Measurements from ENCODE around the gene SOX18.
A peak's percentile ranks its signal among the peaks of the same experiment; 100 is the strongest.

Gene SOX18

DNA sequence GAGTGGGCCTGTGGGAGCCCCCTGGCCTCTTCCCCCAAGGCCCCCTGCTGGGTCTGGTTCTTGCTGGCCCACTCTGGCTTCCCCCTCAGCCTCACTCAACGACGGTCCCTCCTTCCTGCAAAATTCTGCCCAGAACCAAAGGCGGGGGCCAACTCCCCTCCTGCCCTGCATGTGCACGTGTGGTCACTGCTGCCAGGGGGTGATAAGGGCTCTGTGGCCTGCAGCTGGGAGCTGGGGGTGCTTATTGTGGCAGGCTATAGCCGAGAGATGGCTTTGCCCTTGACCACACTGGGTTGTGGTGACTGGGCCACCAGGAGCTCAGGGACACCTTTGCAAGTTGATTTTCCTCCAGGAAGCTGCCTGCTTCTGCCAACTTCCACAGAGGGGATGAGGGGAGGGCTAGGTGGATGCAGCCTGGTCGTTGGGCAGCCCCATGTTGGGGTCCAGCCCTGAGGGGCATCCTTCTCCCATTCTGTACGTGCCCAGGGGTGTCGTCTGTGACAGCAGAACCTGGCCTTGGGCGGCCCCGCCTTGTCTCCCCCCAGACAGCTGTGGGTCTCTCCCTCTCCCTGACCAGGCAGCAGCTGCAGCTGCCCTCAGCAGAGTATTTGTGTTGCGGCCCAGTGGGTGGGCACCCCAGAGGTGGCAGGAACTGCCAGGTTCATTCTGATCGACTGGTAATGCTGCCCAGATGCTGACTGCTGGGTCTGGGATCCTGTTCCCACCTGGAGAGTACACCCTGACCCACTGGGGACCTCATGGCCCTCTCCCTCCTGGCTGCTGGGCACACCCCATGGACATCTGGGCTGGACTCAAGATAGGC is 19.2 kb upstream of the SOX18 start:
- H3K4me3 ChIP-seq: no peak overlapping the region
- peak overlapping the region in 4 of 11 experiments; percentile 14 to 54 (median 23); a peak in 6 of 22 replicates for H3K9ac ChIP-seq
- H3K36me3 ChIP-seq: peaks cover 4 to 21% (median 16%) of the 10 kb centered on the region in 11 experiments
- no peaks in the 10 kb centered on the region for H3K9me3 ChIP-seq (replicated peaks in 1 of 11)
- H3K27ac ChIP-seq: no peak overlapping the region
- TF ChIP-seq Cebpa-rat (IDR thresholded peaks at IDR 0.05): no peak
- H4K20me1 ChIP-seq: peaks cover 28 to 76% (median 46%) of the 10 kb centered on the region in 11 experiments; a peak in 20 of 22 replicates
- peak overlapping the region; percentile 35 to 100 (median 99); a peak in 21 of 22 replicates for H3K4me2 ChIP-seq
- no peaks in the 10 kb centered on the region for H3K27me3 ChIP-seq
- H3K4me1 ChIP-seq: peaks cover 80 to 100% (median 99%) of the 10 kb centered on the region in 10 experiments

DNA sequence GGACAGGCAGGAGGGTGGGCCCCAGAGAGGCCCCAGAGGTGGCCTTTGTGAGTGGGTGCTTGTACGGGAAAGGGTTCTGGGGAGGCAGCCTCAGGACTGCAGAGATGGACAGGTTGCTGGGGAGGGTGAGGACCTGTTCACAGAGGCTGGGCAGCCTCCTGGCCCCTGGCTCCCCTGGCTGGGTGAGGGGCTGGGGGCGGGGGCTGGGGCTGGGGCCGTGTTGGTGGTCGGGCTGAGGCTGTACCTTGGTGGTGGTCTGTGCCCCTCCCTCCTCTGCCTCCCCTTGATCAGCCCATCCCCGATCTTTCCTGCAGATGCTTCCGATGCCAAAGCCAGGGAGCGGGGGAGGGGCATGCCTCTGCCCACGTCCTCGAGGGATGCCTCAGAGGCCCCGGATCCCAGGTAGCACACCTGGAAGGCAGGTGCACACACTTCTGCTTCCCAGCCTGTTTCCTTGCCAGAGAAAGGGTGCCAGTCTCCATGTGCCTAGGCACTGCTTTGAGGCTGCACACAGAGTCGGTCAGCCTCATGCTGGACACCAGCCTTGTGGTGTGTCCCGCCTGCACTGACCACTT is 18.4 kb upstream of the SOX18 start:
- peaks cover 21 to 68% (median 38%) of the 10 kb centered on the region in 11 experiments; a peak in 20 of 22 replicates for H4K20me1 ChIP-seq
- H3K4me1 ChIP-seq: peaks cover 73 to 96% (median 94%) of the 10 kb centered on the region in 10 experiments

DNA sequence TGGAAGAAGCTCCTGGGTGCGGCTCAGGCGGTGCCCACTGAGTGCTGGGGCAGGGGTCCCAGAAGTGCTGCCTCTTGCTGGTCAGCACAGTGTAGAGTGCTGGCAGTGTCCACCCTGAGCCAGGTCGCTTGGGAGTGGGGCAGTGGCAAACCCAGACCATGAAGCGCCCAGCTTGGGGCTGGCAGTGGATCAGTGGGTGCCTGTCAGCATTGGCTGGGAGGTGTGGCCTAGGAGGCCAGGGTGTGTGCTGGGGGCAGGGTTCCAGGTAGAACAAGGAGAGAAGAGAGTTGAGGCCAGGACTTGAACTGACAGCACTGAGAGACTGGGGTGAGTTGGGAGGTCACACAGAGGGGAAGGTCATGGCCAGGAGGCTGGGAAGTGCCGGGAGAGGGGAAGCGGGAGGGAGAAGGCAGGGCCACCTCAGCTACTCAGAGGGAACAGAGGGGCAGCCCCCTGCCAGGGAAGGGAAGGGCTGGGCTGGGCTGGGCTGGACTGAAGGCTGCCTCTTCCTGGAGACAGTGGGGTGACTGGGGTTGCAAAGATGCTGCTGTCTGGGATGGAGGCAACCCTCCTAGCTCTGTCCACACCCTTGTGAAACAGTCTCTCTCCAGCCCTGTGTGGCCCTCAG is 17.7 kb upstream of the SOX18 start:
- Histone ChIP-seq H3K4me2 (peak overlapping the region; percentile 68 to 100 (median 98)), H3K4me1 (peaks cover 72 to 95% (median 94%) of the 10 kb centered on the region in 10 experiments)

More for the DNA sequence above, 18.4 kb upstream of the SOX18 start:
- Histone ChIP-seq H3K9ac (peak overlapping the region in 2 of 11 experiments; percentile 38 to 54; a peak in 3 of 22 replicates), H3K27me3 (no peaks in the 10 kb centered on the region), H3K4me3 (no peak overlapping the region), H3K9me3 (replicated peaks in 1 of 11) (no peaks in the 10 kb centered on the region), H3K27ac (no peak overlapping the region), H3K4me2 (peak overlapping the region; percentile 68 to 100 (median 99); a peak in 21 of 22 replicates), H3K36me3 (peaks cover 0 to 13% (median 8%) of the 10 kb centered on the region in 11 experiments; a peak in 18 of 22 replicates)
- TF ChIP-seq Cebpa-rat (IDR thresholded peaks at IDR 0.05): no peak

DNA sequence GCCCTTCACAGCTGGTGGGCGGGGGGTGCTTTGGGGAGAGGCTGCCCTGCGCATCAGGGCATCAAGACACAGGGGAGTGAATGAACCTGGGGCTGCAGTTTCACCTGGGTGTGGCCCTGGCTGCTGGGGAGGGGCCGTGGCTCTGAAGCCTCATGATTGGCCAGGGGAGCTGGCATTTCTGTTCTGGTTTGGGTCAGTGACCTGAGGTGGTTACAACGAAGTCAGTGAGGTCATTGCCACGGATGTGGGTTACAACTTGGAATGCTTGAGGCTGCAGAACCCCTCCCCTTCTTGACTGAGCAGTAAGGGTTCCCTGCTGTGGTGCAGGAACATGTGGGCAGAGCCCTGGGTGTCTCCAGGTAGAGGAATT is 16.5 kb upstream of the SOX18 start:
- peaks cover 62 to 86% (median 84%) of the 10 kb centered on the region in 10 experiments for H3K4me1 ChIP-seq
- no peaks in the 10 kb centered on the region for H3K27me3 ChIP-seq
- peaks cover 4 to 50% (median 21%) of the 10 kb centered on the region in 11 experiments; a peak in 14 of 22 replicates for H4K20me1 ChIP-seq
- no peaks in the 10 kb centered on the region for H3K36me3 ChIP-seq
- H3K9ac ChIP-seq: peak overlapping the region in 7 of 11 experiments; percentile 19 to 61 (median 30); a peak in 10 of 22 replicates
- H3K9me3 ChIP-seq (replicated peaks in 1 of 11): no peaks in the 10 kb centered on the region
- peak overlapping the region; percentile 68 to 100 (median 98) for H3K4me2 ChIP-seq
- 0 out of 20 replicates have a peak overlapping the region, but pooled peaks of 1 of the 10 experiments have one; percentile 5 for H3K4me3 ChIP-seq
- H3K27ac ChIP-seq: peak overlapping the region in 8 of 11 experiments; percentile 3 to 71 (median 48); a peak in 13 of 22 replicates
- TF ChIP-seq Cebpa-rat (IDR thresholded peaks at IDR 0.05): no peak

More for the DNA sequence above, 17.7 kb upstream of the SOX18 start:
- Histone ChIP-seq H3K27me3 (no peaks in the 10 kb centered on the region), H3K9ac (peak overlapping the region in 2 of 11 experiments; percentile 7 to 38; a peak in 2 of 22 replicates), H4K20me1 (peaks cover 14 to 61% (median 31%) of the 10 kb centered on the region in 11 experiments; a peak in 20 of 22 replicates), H3K36me3 (peaks cover 0 to 6% (median 3%) of the 10 kb centered on the region in 11 experiments; a peak in 12 of 22 replicates), H3K4me3 (no peak overlapping the region), H3K27ac (0 out of 22 replicates have a peak overlapping the region, but pooled peaks of 1 of the 11 experiments have one; percentile 3), H3K9me3 (replicated peaks in 1 of 11) (no peaks in the 10 kb centered on the region)
- TF ChIP-seq Cebpa-rat (IDR thresholded peaks at IDR 0.05): no peak

DNA sequence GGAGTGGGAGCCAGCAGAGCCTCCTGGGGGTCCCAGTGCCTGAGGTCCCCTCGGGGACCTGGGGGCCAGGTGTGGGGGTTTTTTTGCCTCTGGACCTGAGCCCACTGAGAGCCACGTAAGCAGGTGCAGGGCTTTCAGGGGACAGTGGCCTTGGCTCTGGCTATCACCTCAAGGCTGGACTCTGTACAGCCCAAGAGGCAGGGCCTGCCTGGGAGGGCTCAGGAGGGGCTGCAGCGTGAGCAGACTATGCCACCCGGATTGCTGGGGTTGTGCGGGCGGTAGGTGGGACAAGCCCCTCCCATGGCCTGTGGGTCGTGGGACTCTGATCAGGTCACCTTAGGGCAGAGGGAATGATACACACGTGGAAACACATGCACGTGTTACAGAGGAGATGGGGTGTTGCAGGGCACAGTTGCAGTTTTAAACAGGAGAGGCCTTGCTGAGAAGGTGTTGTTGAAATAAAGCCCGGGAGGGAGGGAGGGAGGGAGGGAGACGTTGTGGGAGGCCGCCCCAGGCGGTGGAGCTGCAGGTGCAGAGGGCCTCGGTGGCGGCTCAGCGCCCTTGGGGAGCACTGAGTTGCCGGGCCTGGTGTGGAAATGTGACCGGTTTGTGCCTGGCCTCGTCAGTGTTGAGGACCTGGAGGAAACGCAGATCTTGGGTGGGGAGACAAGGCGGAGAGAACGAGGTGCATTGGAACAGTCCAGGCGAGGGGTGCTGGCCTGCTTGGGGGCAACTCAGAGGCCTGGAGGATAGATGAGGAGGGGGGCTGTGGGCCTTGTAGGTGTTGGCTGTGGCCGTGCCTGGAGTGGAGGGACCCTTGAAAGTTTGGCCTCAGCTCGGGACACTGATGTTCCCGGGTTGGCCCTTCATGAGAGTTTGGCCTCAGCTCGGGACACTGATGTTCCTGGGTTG is 15.9 kb upstream of the SOX18 start:
- Histone ChIP-seq H4K20me1 (peaks cover 4 to 43% (median 18%) of the 10 kb centered on the region in 11 experiments; a peak in 14 of 22 replicates), H3K36me3 (no peaks in the 10 kb centered on the region), H3K4me2 (peak overlapping the region; percentile 68 to 100 (median 98)), H3K4me1 (peaks cover 62 to 80% (median 77%) of the 10 kb centered on the region in 10 experiments), H3K27me3 (no peaks in the 10 kb centered on the region), H3K9me3 (replicated peaks in 1 of 11) (no peaks in the 10 kb centered on the region), H3K4me3 (0 out of 20 replicates have a peak overlapping the region, but pooled peaks of 1 of the 10 experiments have one; percentile 14), H3K9ac (peak overlapping the region in 7 of 11 experiments; percentile 19 to 93 (median 31); a peak in 12 of 22 replicates), H3K27ac (peak overlapping the region in 8 of 11 experiments; percentile 3 to 71 (median 48); a peak in 14 of 22 replicates)
- TF ChIP-seq Cebpa-rat (IDR thresholded peaks at IDR 0.05): no peak

DNA sequence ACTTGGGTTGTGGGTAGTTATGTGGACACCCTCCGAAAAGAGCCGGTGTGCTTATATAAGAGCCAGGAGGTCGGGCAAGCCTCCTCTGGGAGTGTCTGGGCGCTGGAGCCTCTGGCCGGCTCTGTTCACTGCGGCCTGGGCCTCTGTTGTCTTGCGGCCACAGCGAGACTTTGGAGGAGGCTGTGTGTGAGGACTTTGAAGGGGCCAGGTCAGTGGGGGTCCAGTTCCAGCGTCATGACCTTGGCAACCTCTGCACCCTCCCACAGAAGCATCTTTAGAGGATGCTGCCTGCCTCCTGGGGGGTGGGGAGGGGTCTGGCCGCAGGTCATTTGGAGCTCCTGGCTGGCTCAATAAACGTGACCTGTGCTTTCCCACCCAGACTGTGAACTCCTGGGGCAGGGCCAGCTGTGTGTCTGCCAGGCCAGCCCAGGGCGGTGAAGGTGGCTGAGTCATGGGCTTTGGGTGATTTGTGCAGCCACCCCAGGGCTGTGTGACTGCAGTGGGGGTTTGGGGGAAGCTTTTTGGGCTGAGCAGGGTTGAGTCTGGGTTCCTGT is 14.8 kb upstream of the SOX18 start:
- Histone ChIP-seq H3K9ac (peak overlapping the region; percentile 3 to 93 (median 85); a peak in 18 of 22 replicates), H3K4me3 (peak overlapping the region; percentile 80 to 97 (median 92); a peak in 19 of 20 replicates), H4K20me1 (peaks cover 0 to 32% (median 10%) of the 10 kb centered on the region in 11 experiments; a peak in 13 of 22 replicates), H3K36me3 (no peaks in the 10 kb centered on the region), H3K27ac (peak overlapping the region in 6 of 11 experiments; percentile 71 to 81 (median 80); a peak in 9 of 22 replicates), H3K4me2 (peak overlapping the region; percentile 92 to 100 (median 98)), H3K4me1 (peaks cover 60 to 69% (median 66%) of the 10 kb centered on the region in 10 experiments), H3K27me3 (no peaks in the 10 kb centered on the region), H3K9me3 (replicated peaks in 1 of 11) (no peaks in the 10 kb centered on the region)
- no peak for TF ChIP-seq Cebpa-rat (IDR thresholded peaks at IDR 0.05)

DNA sequence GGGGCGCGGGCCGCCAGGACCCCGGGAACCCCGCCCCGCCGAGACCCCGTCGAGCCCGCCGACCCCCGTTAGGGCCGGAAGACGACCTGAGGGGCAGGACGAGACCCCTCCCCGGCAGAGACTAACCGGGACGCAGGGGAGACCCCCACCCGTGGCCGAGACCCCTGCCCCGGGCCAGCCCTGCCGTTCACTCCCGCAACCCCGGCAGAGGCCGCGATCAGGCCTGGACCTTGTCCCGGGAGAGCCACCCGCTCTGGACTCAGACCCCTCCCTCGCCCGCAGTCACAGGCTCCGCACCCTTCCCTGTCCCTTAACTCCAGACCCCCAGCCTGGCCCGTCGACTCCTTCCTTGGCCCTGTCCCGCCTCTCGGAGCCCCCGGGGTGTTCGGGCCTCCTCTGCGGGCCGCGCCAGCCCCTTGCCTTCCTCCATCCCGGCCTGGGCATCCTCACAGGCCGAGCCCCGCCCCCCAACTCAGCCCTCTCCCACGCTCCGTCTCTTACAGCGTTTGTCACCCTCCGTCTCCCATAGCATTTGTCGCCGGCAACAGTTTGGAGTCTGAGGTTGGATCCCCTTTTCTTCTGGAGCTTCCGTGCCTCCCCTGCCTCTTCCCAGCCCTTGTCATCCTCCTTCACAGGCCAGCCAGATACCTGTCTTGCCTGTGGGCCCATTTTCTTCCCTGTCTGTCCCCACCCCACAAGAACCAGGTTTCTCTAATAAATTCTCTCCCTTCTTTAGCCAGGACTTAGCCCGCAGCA is 14.1 kb upstream of the SOX18 start:
- Histone ChIP-seq H3K27me3 (no peaks in the 10 kb centered on the region), H3K4me2 (peak overlapping the region; percentile 92 to 100 (median 98)), H3K36me3 (no peaks in the 10 kb centered on the region), H3K27ac (peak overlapping the region; percentile 66 to 84 (median 79)), H3K9me3 (replicated peaks in 1 of 11) (no peaks in the 10 kb centered on the region), H3K4me1 (peaks cover 53 to 64% (median 60%) of the 10 kb centered on the region in 10 experiments), H3K4me3 (peak overlapping the region; percentile 80 to 97 (median 92)), H3K9ac (peak overlapping the region; percentile 81 to 93 (median 86)), H4K20me1 (peaks cover 0 to 26% (median 8%) of the 10 kb centered on the region in 11 experiments; a peak in 12 of 22 replicates)
- no peak for TF ChIP-seq Cebpa-rat (IDR thresholded peaks at IDR 0.05)

Measured in BLaER1 treated with 17β-estradiol and CSF1 and Interleukin-3, amounts not matched to agents 10 nM and 100 nM (cell line).